ENCODE results near the gene CDCP2. TPM values are rescaled to one million over a fixed set of nuclear protein-coding genes. Genes with fewer than 3 reads are reported as not detected.
"Not testable (repeated sequence)": the region's sequence is repeated elsewhere in the genome, so short reads cannot be mapped to it uniquely, and the experiment has no call there.

Gene CDCP2
- total and polyA plus RNA-seq, 7 donors: 0.04 TPM; not detected in 6

DNA sequence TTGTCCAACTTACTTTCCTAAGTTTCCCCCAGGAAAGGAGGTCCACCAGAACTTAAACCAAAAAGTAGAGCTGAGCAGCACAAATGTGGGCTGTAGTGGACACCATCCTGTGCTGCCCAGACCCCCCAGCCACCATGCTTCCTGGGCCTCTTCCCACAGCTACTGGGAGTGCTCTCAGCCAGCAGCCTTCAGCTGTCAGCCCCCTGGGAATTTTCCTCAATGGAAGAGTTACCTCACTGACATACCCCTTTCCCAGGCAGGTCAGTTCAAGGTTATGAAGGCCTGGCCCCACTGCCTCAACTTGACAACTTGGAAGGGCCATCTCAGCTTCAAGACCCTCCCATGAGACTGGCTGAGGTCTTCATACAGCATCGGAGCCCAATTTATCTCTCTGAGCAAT lies 47.7 kb downstream of the CDCP2 start:
- Histone ChIP-seq H3K27ac (no peak overlapping the region), H3K4me1 (peaks cover 0 to 7% (median 0%) of the 10 kb centered on the region in 4 donors), H3K4me3 (no peak overlapping the region), H3K36me3 (no peaks in the 10 kb centered on the region), H3K9me3 (no peaks in the 10 kb centered on the region), H3K27me3 (no peaks in the 10 kb centered on the region)
- intact Hi-C loops (cut with DNase I): no loop called here
- TF ChIP-seq POLR2A (IDR thresholded peaks at IDR 0.05) (no peak), POLR2AphosphoS5 (IDR thresholded peaks at IDR 0.05) (no peak), EP300 (IDR thresholded peaks at IDR 0.05) (no peak)
- TF ChIP-seq, protein P1, sequence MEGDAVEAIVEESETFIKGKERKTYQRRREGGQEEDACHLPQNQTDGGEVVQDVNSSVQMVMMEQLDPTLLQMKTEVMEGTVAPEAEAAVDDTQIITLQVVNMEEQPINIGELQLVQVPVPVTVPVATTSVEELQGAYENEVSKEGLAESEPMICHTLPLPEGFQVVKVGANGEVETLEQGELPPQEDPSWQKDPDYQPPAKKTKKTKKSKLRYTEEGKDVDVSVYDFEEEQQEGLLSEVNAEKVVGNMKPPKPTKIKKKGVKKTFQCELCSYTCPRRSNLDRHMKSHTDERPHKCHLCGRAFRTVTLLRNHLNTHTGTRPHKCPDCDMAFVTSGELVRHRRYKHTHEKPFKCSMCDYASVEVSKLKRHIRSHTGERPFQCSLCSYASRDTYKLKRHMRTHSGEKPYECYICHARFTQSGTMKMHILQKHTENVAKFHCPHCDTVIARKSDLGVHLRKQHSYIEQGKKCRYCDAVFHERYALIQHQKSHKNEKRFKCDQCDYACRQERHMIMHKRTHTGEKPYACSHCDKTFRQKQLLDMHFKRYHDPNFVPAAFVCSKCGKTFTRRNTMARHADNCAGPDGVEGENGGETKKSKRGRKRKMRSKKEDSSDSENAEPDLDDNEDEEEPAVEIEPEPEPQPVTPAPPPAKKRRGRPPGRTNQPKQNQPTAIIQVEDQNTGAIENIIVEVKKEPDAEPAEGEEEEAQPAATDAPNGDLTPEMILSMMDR (IDR thresholded peaks at IDR 0.05): no peak
- DNase-seq: no peak
- WGBS, 2 donors: 86 to 97% methylated on average over 1 of the region's 1 CpG

GRCh38 chr1:54104613-54105012 lies 48.2 kb downstream of the CDCP2 start:
- H3K27ac ChIP-seq; H3K27me3 ChIP-seq; H3K4me1 ChIP-seq; H3K9me3 ChIP-seq; H3K36me3 ChIP-seq; H3K4me3 ChIP-seq; intact Hi-C loops (cut with DNase I); DNase-seq: not testable (repeated sequence)
- 94 to 95% methylated on average over 9 of the region's 9 CpGs for WGBS, 2 donors

DNA sequence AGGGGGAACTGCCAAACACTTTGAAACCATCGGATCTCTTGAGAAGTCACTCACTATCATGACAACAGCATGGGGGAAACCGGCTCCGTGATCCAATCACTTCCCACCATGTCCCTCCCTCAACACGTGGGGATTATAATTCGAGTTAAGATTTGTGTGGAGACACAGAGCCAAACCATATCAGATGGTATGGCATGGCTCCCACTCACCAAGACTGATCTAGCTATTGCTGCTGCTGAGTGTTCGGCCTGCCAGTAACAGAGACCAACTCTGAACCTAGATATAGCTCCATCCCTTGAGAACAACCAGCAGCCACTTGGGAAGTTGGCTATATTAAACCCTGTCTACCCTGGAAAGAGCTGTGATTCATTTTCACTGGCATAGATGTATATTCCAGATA lies 49.4 kb downstream of the CDCP2 start:
- H3K4me3 ChIP-seq: no peak overlapping the region
- no peaks in the 10 kb centered on the region for H3K27me3 ChIP-seq
- intact Hi-C loops (cut with DNase I): no loop called here
- H3K27ac ChIP-seq: no peak overlapping the region
- H3K9me3 ChIP-seq: no peaks in the 10 kb centered on the region
- no peak for DNase-seq
- no peaks in the 10 kb centered on the region for H3K4me1 ChIP-seq
- TF ChIP-seq EP300 (IDR thresholded peaks at IDR 0.05) (no peak), POLR2AphosphoS5 (IDR thresholded peaks at IDR 0.05) (no peak), POLR2A (IDR thresholded peaks at IDR 0.05) (no peak)
- TF ChIP-seq, protein P1 (IDR thresholded peaks at IDR 0.05): no peak
- WGBS, 2 donors: 96 to 97% methylated on average over 6 of the region's 6 CpGs
- H3K36me3 ChIP-seq: no peaks in the 10 kb centered on the region

- Histone ChIP-seq H3K4me3 (no peak overlapping the region), H3K4me1 (no peaks in the 10 kb centered on the region), H3K27ac (no peak overlapping the region), H3K27me3 (no peaks in the 10 kb centered on the region), H3K9me3 (no peaks in the 10 kb centered on the region), H3K36me3 (peaks cover 0 to 11% (median 3%) of the 10 kb centered on the region in 4 donors)
- DNase-seq: no peak
- WGBS, 2 donors: 43 to 84% methylated on average over 2 of the region's 2 CpGs
- intact Hi-C loops (cut with DNase I): no loop called here
- no peak for TF ChIP-seq POLR2AphosphoS5 (IDR thresholded peaks at IDR 0.05)
- no peak for TF ChIP-seq EP300 (IDR thresholded peaks at IDR 0.05)
- TF ChIP-seq, protein P1 (IDR thresholded peaks at IDR 0.05): no peak
- TF ChIP-seq POLR2A (IDR thresholded peaks at IDR 0.05): no peak
Observed at GRCh38 chr1:54100500-54100899, 52.3 kb downstream of the CDCP2 start.

DNA sequence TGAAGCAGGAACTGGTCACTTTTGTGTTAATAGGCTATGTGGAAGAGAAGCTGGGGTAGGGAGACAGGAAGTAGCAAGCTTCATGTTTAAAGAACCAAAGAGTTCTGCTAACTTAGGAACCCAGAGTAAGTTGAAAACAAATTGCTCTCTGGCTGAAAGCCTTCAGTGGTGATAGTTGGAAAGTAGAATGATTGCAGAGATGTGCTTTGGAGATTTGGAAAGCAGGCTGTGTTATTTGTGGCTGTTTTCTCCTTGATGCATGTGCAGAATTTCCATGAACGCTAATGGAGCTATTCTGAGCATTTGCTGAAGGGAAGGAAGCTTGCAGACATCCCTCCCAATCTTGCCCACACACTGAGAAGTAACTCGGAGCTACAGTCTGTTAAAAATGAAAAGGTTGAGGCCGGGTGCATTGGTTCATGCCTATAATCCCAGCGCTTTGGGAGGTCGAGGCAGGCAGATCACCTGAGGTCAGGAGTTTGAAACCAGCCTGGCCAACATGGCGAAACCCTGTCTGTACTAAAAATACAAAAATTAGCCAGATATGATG lies 53.7 kb downstream of the CDCP2 start:
- Histone ChIP-seq H3K9me3 (no peaks in the 10 kb centered on the region), H3K4me3 (no peak overlapping the region), H3K36me3 (peaks cover 0 to 11% (median 3%) of the 10 kb centered on the region in 4 donors), H3K4me1 (no peaks in the 10 kb centered on the region), H3K27me3 (no peaks in the 10 kb centered on the region), H3K27ac (no peak overlapping the region)
- 78 to 90% methylated on average over 6 of the region's 6 CpGs for WGBS, 2 donors
- DNase-seq: no peak
- no peak for TF ChIP-seq EP300 (IDR thresholded peaks at IDR 0.05)
- no peak for TF ChIP-seq POLR2AphosphoS5 (IDR thresholded peaks at IDR 0.05)
- TF ChIP-seq, protein P1 (IDR thresholded peaks at IDR 0.05): no peak
- TF ChIP-seq POLR2A (IDR thresholded peaks at IDR 0.05): no peak
- intact Hi-C loops (cut with DNase I): no loop called here

Data from sigmoid colon (tissue), 7 donors.